Skeletal muscle tissue (tissue), 4 donors: ENCODE measurements around the gene C20orf144. TPM values are rescaled to one million over a fixed set of nuclear protein-coding genes. Genes with fewer than 3 reads are reported as not detected.

Experiments
- H3K27ac ChIP-seq: one replicate; pipeline ENCODE4 v1.7.0; 2013; ENCODE audit warnings: mild to moderate bottlenecking, low read depth, low read length, inconsistent platforms
- H3K27me3 ChIP-seq, 3 donors: one replicate each; pipeline ENCODE4 v1.7.0; 2013; ENCODE audit warnings: low read length in 3 of 3; ENCODE audit not compliant: control insufficient read depth in 3 of 3, insufficient read depth in 3 of 3
- H3K36me3 ChIP-seq, 3 donors: one replicate each; pipeline ENCODE4 v1.7.0; 2013; ENCODE audit warnings: low read length in 3 of 3; ENCODE audit not compliant: control insufficient read depth in 3 of 3, insufficient read depth in 3 of 3
- H3K4me1 ChIP-seq, 3 donors: one replicate each; pipeline ENCODE4 v1.7.0; 2013; ENCODE audit warnings: low read length in 3 of 3, mild to moderate bottlenecking in 3 of 3; ENCODE audit not compliant: control insufficient read depth in 3 of 3, insufficient read depth in 3 of 3
- H3K4me3 ChIP-seq, 3 donors: one replicate each; pipeline ENCODE4 v1.7.0; 2013; ENCODE audit warnings: low read length in 3 of 3
- H3K9ac ChIP-seq, 3 donors: one replicate each; pipeline ENCODE4 v1.7.0; 2013; ENCODE audit warnings: low read length in 3 of 3, mild to moderate bottlenecking in 3 of 3, moderate library complexity in 2 of 3, low read depth in 1 of 3
- H3K9me3 ChIP-seq, 3 donors: one replicate each; pipeline ENCODE4 v1.7.0; 2013; ENCODE audit warnings: low read length in 3 of 3; ENCODE audit not compliant: control insufficient read depth in 3 of 3
- total RNA-seq: library from RNA; depleted of rRNA; stranded (reverse); fragments of >200 nt; gene quantifications from one replicate; pipeline ENCODE4 v1.2.3, GENCODE V29; 2014
- donor health status: Osteomylitis.

The C20orf144 gene
- total RNA-seq, 1 donor from 2014 or later: not detected

DNA sequence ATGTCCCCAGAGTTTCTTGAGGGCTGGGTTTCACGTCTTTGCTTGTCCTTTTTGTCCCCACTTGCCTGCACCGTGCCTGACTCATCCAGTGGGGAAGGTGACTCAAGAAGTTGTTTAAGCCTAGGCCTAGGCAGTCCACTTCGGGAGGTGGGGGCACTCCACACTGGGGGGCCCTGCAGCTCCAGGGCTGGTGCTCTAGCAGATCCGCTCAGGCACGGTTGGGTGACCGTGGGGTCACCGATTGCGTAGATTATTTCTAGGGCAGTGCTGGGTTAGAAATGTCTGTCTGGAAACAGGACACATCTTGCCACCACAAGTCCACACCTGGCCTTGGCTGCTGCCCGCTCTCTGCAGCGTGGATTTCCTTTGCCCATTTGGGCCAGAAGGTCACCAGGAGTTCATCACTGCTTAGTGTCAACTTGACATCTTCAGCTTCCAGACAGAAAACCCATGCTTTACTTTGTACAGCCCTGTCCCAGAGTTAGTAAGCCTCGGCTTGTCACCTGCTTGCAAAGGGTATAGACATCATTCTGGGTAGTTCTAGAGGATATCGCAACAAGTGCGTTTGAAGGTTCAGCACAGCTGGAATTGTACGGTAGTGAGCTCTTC is 13.6 kb upstream of the C20orf144 start:
- Histone ChIP-seq H3K27me3 (peaks cover 0 to 5% (median 0%) of the 10 kb centered on the region in 3 donors), H3K4me1 (peaks cover 25 to 30% (median 25%) of the 10 kb centered on the region in 3 donors), H3K36me3 (peaks cover 15 to 20% (median 18%) of the 10 kb centered on the region in 3 donors), H3K9ac (peak overlapping the region in 1 of 3 donors; percentile 33), H3K27ac (no peak overlapping the region), H3K9me3 (no peaks in the 10 kb centered on the region), H3K4me3 (peak overlapping the region in 1 of 3 donors; percentile 52)

DNA sequence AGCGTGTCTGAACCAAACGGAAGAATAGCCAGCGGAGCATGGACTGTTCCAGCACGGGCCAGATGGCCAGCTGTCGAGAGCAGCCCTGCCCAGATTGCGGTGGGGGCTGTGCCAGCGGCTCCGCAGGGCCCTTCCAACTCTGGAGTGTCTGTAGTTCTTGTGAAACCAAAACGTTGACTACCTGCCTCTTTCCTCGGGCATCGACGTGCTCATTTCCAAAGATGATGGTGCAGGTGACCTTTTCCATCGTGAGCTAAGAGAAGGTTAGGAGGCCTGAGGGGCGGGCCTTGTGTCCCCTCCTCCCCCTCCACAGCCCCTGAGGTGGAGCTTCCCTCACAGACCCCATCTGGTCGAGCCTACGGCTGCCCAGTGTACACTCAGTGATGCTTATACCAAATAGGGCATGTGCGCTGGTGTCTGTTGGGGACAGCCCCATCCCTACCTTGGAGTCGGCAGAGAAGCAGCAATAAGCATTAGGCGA is 12.9 kb upstream of the C20orf144 start:
- H3K9me3 ChIP-seq: no peaks in the 10 kb centered on the region
- peaks cover 28 to 36% (median 31%) of the 10 kb centered on the region in 3 donors for H3K4me1 ChIP-seq
- H3K36me3 ChIP-seq: peaks cover 13 to 15% (median 15%) of the 10 kb centered on the region in 3 donors
- peaks cover 0 to 5% (median 0%) of the 10 kb centered on the region in 3 donors for H3K27me3 ChIP-seq
- peak overlapping the region; percentile 9 to 52 (median 34) for H3K4me3 ChIP-seq
- no peak overlapping the region for H3K27ac ChIP-seq
- peak overlapping the region in 1 of 3 donors; percentile 11 for H3K9ac ChIP-seq

GRCh38 chr20:33650111-33650752 is 11.9 kb upstream of the C20orf144 start:
- no peaks in the 10 kb centered on the region for H3K9me3 ChIP-seq
- no peak overlapping the region for H3K9ac ChIP-seq
- no peak overlapping the region for H3K27ac ChIP-seq
- H3K27me3 ChIP-seq: peaks cover 0 to 5% (median 0%) of the 10 kb centered on the region in 3 donors
- H3K36me3 ChIP-seq: peaks cover 5% of the 10 kb centered on the region in 3 donors
- H3K4me1 ChIP-seq: peaks cover 28 to 38% (median 32%) of the 10 kb centered on the region in 3 donors
- no peak overlapping the region for H3K4me3 ChIP-seq

- Histone ChIP-seq H3K27me3 (peaks cover 0 to 5% (median 0%) of the 10 kb centered on the region in 3 donors), H3K27ac (no peak overlapping the region), H3K4me3 (no peak overlapping the region), H3K9me3 (no peaks in the 10 kb centered on the region), H3K9ac (peak overlapping the region in 1 of 3 donors; percentile 16), H3K36me3 (no peaks in the 10 kb centered on the region), H3K4me1 (peaks cover 28 to 38% (median 32%) of the 10 kb centered on the region in 3 donors)
These were observed 11.2 kb upstream of the C20orf144 start for GRCh38 chr20:33650753-33651561.

DNA sequence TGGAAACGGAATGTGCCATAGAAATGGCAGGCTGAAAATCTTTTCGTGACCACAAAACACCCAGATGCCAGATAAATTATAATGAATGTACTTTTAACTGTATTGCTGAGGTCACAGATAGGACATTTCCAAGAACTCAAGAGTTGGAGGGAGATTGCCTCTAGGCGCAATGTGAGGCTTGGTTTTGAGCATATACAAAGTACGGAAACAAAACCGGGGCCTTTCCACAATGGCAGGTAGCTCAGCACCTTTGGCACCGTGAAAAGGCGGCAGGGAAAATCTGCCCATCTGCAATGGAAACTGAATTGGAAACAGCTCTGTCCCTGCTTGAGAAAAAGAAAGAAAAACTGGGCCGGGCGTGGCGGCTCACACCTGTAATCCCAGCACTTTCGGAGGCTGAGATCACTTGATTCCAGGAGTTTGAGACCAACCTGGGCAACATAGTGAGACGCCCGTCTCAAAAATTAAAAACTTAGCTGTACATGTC is 10.5 kb upstream of the C20orf144 start:
- peaks cover 0 to 5% (median 0%) of the 10 kb centered on the region in 3 donors for H3K27me3 ChIP-seq
- H3K4me3 ChIP-seq: no peak overlapping the region

GRCh38 chr20:33653218-33653899 is 8.8 kb upstream of the C20orf144 start:
- Histone ChIP-seq H3K27ac (no peak overlapping the region), H3K4me3 (peak overlapping the region in 2 of 3 donors; percentile 40 to 52), H3K4me1 (peaks cover 21 to 29% (median 25%) of the 10 kb centered on the region in 3 donors), H3K36me3 (peaks cover 14 to 15% (median 15%) of the 10 kb centered on the region in 3 donors), H3K9ac (peak overlapping the region in 2 of 3 donors; percentile 45 to 71), H3K27me3 (peaks cover 0 to 5% (median 0%) of the 10 kb centered on the region in 3 donors), H3K9me3 (no peaks in the 10 kb centered on the region)

More for the DNA sequence above, 10.5 kb upstream of the C20orf144 start:
- H3K9me3 ChIP-seq: no peaks in the 10 kb centered on the region
- H3K27ac ChIP-seq: no peak overlapping the region
- H3K36me3 ChIP-seq: peaks cover 0 to 2% (median 1%) of the 10 kb centered on the region in 3 donors
- H3K4me1 ChIP-seq: peaks cover 28 to 38% (median 32%) of the 10 kb centered on the region in 3 donors
- H3K9ac ChIP-seq: peak overlapping the region in 1 of 3 donors; percentile 16

- Histone ChIP-seq H3K4me1 (peaks cover 14 to 22% (median 18%) of the 10 kb centered on the region in 3 donors), H3K9me3 (no peaks in the 10 kb centered on the region), H3K36me3 (peaks cover 18 to 21% (median 20%) of the 10 kb centered on the region in 3 donors), H3K9ac (peak overlapping the region in 2 of 3 donors; percentile 45 to 71), H3K27ac (no peak overlapping the region), H3K4me3 (peak overlapping the region in 1 of 3 donors; percentile 52), H3K27me3 (peaks cover 0 to 5% (median 0%) of the 10 kb centered on the region in 3 donors)
These were observed 8.1 kb upstream of the C20orf144 start for GRCh38 chr20:33653900-33654596.

DNA sequence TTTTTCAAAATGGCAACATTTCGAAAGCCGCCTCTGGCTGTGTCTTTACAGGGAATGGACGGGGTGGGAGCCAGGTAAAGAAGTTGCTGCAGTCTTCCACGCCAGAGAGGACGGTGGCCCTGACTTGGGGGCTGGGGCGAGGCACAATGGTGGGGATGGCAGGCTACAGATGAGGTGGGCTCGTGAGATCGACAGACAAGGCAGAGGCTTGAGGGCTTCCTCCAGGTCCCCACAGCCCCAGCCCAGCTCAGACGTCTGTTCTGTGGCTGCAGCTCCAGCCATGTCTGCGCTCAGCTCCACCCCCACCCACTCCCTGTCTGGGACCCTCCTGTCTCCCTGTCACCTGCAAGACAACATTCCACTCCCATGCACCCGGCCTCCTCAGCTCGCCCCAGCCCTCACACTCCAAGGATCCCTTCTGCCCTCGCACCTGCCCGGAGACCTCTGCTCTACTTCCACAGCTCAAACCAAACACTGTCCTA is 7.4 kb upstream of the C20orf144 start:
- Histone ChIP-seq H3K36me3 (peaks cover 23 to 26% (median 24%) of the 10 kb centered on the region in 3 donors), H3K27me3 (peaks cover 0 to 5% (median 0%) of the 10 kb centered on the region in 3 donors), H3K4me3 (no peak overlapping the region), H3K4me1 (peaks cover 9 to 15% (median 12%) of the 10 kb centered on the region in 3 donors), H3K9me3 (no peaks in the 10 kb centered on the region), H3K27ac (no peak overlapping the region), H3K9ac (no peak overlapping the region)
